SHP77 (cell line): ENCODE measurements around the gene R3HDM1.
"Not testable (repeated sequence)": the region's sequence is repeated elsewhere in the genome, so short reads cannot be mapped to it uniquely, and the experiment has no call there.

Source experiments
- DNase-seq, 2 experiments: peaks; one replicate each; lab custom pipeline; 2025; lab: John Stamatoyannopoulos, UW

The R3HDM1 gene

DNA sequence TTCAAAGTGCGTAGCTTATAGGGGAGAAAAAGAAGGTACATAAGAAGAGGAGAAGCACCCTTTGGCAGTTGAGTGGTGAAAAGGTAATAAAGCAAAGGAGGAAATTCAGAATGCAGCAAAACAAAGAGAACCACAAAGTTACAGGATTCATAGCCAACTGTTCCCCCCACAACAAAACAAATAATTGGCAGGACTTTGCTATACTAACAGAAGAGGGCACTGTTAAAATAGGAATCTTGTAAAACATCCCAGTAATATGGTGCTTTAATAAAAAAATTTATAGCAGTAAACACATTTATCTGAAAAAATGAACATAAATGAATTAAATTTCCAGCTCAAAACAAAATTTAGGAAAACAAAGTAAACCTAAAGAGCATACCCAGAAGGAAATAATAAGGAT is 42.3 kb downstream of the R3HDM1 start:
- no peak for DNase-seq

- DNase-seq: no peak
These were observed 50.0 kb downstream of the R3HDM1 start for GRCh38 chr2:135581282-135581681.

DNA sequence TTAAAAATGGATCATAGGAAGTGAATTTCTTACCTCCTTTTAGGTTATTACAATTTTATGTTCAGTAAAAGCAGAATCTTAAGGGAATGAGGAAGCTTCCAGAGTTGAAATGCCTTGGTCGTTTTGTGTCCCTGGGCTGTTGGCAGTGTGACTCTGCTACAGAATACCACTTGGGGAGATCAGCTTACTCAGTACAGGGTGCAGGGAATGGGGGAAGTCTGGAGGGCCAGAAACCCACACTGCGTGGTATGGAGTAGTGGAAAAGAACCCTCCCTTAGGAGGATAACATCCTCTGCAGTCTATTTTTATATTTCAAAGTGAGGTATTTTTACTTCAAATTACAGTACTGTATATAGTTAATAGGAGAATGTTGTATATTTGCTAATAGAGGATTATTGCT is 51.1 kb downstream of the R3HDM1 start:
- DNase-seq: no peak

DNA sequence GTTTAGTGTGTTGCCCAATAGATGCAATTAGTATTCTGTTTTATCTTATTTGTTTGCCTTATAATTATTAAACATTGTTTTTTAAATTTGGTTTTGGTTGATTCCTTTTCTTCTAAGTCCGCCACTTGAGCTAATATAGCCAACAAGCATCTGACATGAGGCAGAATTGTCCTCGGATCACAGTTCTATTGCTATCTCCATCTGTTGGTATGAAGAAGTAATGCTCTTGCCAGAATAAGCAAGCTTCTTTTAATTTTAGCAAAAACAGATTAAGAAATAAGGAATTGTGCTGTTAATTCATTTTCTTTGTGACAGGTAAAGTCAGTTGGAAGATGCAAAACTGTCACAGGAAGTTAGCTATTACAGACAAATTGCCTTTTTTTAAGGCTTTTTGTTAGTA is 54.3 kb downstream of the R3HDM1 start:
- no peak for DNase-seq

- DNase-seq: no peak
These were observed 54.9 kb downstream of the R3HDM1 start for GRCh38 chr2:135586148-135586547.

GRCh38 chr2:135587958-135588357 is 56.7 kb downstream of the R3HDM1 start:
- no peak for DNase-seq

- DNase-seq: no peak
These were observed 59.5 kb downstream of the R3HDM1 start for GRCh38 chr2:135590619-135591260.

- no peak for DNase-seq
These were observed 69.6 kb downstream of the R3HDM1 start for GRCh38 chr2:135600915-135601314.

DNA sequence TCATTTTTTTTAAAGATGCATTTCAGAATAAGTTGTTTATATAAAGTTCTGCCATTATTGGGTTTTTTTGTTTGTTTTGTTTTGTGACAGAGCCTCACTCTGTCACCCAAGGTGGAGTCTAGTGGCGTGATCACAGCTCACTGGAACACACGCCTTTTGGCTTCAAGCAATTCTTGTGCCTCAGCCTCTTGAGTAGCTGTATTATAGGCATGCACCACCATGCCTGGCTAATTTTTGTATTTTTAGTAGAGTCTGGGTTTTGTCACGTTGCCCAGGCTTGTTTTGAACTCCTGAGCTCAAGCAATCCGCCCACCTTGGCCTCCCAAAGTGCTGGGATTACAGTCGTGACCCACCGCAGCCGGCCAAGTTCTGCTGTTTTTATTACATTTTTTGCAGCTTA is 72.3 kb downstream of the R3HDM1 start:
- DNase-seq: no peak

- DNase-seq: no peak
These were observed 76.3 kb downstream of the R3HDM1 start for GRCh38 chr2:135607561-135607960.

DNA sequence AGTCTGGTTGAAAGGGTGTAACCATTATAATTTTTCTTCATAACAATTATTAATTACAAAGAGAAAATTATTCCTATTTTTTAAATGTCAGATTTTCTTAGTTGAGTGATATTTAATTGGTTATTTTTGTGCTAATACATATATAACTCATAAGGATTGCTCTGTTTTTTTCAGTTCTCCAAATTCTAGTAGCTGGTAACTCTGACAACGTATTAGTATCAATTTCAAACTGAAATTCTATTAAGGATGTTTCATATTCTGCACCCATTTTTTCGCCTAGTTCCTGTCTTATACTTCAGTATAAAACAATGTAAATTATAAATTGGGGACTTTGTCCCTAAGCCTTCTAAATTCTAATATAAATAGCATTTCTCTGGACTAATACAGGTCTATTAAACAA is 81.0 kb downstream of the R3HDM1 start:
- no peak for DNase-seq

DNA sequence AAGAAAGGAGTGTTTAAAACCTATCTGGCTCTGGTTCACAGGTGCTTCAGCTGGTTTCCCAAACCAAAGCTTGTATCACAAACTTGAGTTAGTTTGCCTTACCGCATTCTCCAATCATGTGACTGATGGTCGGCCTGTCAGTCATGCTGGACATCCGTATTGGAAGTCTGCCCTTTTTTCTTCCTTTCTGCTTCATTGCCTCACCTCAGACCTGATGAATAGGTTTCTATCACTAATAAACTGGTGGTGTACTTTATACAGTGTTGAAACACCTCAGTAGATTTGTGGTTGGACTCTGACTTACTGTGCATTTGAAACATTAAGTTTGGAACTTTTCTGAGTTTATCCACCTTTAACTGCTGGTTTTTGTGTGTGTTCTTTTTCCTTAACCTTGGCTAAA is 84.1 kb downstream of the R3HDM1 start:
- no peak for DNase-seq

DNA sequence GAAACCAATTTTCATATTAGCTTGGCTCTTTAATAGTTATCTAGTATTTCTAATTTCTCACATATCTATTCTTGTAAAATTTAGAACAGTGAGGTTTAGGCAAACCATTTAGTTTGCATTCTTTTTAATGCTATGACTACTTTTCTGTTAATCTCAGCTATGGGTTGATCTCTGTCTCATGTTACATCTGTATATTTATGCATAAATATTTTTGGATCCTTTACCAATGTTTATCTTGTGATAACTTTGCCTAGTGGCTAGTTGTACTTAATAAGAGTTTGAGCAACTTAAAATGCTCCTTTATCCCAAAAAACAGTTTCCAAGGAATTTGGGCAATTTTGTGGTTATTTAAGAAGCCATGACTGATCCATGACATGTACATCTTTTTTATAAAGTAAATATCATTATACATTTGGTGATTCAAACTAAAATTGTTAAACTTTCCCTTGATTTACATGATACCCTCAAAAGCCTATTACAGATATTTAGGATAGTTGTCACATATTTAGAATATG is 86.3 kb downstream of the R3HDM1 start:
- no peak for DNase-seq

DNA sequence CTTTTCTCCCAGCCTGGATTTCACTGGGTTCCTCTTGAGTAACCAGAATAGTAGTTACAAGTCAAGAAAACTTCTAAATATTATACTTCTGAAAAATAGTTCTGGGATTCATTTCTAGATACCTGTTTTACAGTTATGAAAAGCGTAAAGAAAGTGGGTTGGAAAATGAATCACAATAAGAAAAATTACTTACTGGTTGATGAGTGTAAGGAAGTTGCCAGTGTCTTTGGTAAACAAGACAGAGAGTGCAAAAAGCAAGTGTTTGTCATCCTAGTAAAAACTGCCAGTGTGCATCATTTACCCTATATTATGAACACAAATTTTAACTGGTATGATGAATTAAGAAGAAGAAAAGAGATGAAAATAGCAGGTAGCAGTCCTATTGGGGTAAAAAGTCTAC is 88.9 kb downstream of the R3HDM1 start:
- no peak for DNase-seq

GRCh38 chr2:135629520-135629919 is 98.2 kb downstream of the R3HDM1 start:
- no peak for DNase-seq

DNA sequence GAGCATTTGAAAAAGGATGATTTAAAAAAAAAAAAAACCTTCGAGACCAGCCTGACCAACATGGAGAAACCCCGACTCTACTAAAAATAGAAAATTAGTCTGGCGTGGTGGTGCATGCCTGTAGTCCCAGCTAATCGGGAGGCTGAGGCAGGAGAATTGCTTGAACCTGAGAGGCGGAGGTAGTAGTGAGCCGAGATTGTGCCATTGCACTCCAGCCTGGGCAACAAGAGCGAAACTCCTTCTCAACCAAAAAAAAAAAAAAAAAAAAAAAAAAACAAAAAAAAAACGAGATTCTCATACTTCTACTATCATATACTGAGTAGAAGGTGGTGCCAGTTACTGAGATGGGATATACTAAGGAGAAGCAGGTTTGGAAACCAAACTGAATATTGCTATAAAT is 98.8 kb downstream of the R3HDM1 start:
- not testable (repeated sequence) for DNase-seq

- no peak for DNase-seq
These were observed 99.2 kb downstream of the R3HDM1 start for GRCh38 chr2:135630488-135630887.

DNA sequence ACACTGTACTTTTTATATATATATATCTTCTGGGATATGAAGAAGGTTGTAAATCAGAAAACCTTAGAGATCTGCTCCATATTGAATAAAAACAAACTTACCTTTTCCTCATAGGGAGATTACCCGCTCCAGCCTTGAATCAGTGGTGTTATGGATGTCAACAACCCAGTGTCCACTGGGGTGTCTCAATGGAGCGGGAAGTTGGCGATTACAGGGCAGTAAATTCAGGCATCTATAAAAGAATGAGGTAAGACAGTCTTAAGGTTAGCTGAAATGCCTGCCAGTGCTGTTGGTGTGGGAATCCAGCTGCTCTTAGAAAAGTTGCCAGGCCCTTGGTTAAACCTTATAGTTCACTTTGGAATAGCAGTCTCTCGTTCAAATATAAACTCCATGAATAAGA is 102.3 kb downstream of the R3HDM1 start:
- no peak for DNase-seq

DNA sequence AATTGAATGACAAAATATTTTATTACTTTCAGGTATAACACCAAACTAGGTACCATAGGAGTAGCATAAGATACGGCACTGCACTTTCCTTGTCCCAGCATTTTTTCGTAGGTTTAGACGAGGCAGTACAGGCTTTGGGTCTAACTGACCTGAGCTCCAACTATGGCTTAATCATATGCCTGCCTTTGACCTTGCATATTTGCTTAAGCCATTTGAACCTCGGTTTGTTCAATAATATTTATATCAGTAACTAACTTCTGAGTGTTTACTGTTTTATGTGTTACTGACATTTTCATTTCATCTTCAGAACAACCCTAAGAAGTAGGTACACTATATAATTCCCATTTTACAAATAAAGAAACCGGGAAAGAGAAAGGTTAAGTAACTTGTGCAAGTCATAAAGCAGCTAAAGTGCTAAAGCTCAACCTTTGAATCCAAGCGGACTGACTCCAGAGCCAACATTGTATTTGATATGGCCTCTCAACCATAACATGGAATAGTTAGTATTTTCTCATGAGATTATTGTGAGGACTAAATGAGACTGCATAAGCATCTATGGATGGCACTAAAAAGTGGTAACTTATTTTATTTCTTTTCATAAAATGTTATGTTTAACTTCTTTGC is 104.0 kb downstream of the R3HDM1 start:
- DNase-seq: no peak

- DNase-seq: no peak
These were observed 105.7 kb downstream of the R3HDM1 start for GRCh38 chr2:135636982-135637381.

DNA sequence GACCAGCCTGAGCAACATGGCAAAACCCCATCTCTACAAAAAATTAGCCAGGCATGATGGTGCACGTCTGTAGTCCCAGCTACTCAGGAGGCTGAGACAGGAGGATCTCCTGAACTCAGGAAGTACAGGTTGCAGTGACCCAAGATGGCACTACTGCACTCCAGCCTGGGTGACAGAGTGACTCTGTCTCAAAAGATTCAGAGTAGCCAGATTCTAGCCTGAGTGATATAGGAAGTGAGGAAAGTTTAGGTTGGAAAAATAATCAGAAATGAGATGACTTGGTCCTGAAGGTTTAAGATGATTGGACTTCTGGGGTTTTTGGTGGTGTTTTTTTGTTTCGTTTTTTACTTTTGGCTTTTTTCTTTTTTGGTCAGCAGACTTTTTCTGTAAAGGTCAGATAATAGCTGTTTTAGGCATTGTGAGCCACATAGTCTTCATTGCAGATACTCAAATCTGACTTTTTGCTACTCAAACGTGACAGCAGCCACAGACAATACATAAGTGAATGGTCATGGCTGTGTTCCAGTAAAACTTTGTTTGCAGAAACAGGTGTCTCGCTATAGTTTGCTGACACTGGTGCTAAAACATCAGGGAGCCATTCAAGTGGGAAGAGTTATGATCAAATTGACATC is 106.3 kb downstream of the R3HDM1 start:
- no peak for DNase-seq

GRCh38 chr2:135638825-135639224 is 107.5 kb downstream of the R3HDM1 start:
- DNase-seq: no peak
